HepG2 (cell line): ENCODE measurements around the gene ZBTB46. TPM values are rescaled to one million over a fixed set of nuclear protein-coding genes. Genes with fewer than 3 reads are reported as not detected.

ENCODE experiments used
- CHD2 ChIP-seq: IDR thresholded peaks from 2 replicates; pipeline ENCODE4 v1.6.1; 2011; ENCODE audit warnings: low read depth, low read length, improper control_type of control experiment
- FOSL1 ChIP-seq: sonication (generic); formaldehyde crosslinking; IDR thresholded peaks from 2 replicates; pipeline ENCODE4 v1.9.0; 2021; ENCODE audit warnings: missing genetic modification reagents, borderline replicate concordance
- HES4 ChIP-seq: sonication (generic); formaldehyde crosslinking; IDR thresholded peaks from 2 replicates; pipeline ENCODE4 v1.9.0; 2021; ENCODE audit warnings: mild to moderate bottlenecking, missing genetic modification reagents, borderline replicate concordance
- KLF6 ChIP-seq: IDR thresholded peaks from 2 replicates; pipeline ENCODE4 v1.8.0; 2016; ENCODE audit warnings: missing biosample characterization, missing genetic modification reagents
- MAFK ChIP-seq, 2 experiments: IDR thresholded peaks in 1 of 2; conservative IDR thresholded peaks in 1 of 2; 2 replicates each; pipeline ENCODE4 v1.6.1; 2011; ENCODE audit warnings: improper control_type of control experiment in 2 of 2, low read length in 2 of 2
- MAZ ChIP-seq, 2 experiments: sonication (generic) in 1 of 2; formaldehyde crosslinking in 1 of 2; IDR thresholded peaks; 2 replicates each; pipeline versions ENCODE4 v1.5.0 to v1.6.1; 2012 to 2020; ENCODE audit warnings: low read depth in 2 of 2, mild to moderate bottlenecking in 2 of 2, borderline replicate concordance in 1 of 2, improper control_type of control experiment in 1 of 2, low read length in 1 of 2, missing genetic modification reagents in 1 of 2, moderate library complexity in 1 of 2
- MIER2 ChIP-seq: IDR thresholded peaks from 2 replicates; pipeline ENCODE4 v1.6.1; 2016; ENCODE audit warnings: missing biosample characterization, missing genetic modification reagents
- NFKB2 ChIP-seq: sonication (generic); formaldehyde crosslinking; IDR thresholded peaks from 2 replicates; pipeline ENCODE4 v1.4.0; 2020; ENCODE audit warnings: missing genetic modification reagents, borderline replicate concordance
- PHF8 ChIP-seq: sonication (generic); formaldehyde crosslinking; IDR thresholded peaks from 2 replicates; pipeline ENCODE4 v1.5.0; 2020; ENCODE audit warnings: missing genetic modification reagents
- RBM22 ChIP-seq: fragments of 200-400 bp; formaldehyde crosslinking; optimal IDR thresholded peaks from 2 replicates; pipeline ENCODE3; 2017; ENCODE audit warnings: mild to moderate bottlenecking, low read length, moderate library complexity
- ZFX ChIP-seq: sonication (generic); formaldehyde crosslinking; IDR thresholded peaks from 2 replicates; pipeline ENCODE4 v1.4.0; 2020; ENCODE audit warnings: mild to moderate bottlenecking, low read depth, missing genetic modification reagents, moderate library complexity
- ZNF546 ChIP-seq: sonication (generic); formaldehyde crosslinking; conservative IDR thresholded peaks from 2 replicates; pipeline ENCODE4 v1.8.1; 2023; ENCODE audit warnings: mild to moderate bottlenecking, missing genetic modification reagents
- ZSCAN30 ChIP-seq: sonication (generic); formaldehyde crosslinking; IDR thresholded peaks from 2 replicates; pipeline ENCODE4 v1.5.0; 2020; ENCODE audit warnings: mild to moderate bottlenecking, missing genetic modification reagents
- polyA plus RNA-seq, 8 experiments: library from polyadenylated mRNA; depleted of rRNA in 3 of 8; stranded (reverse) in 7 of 8; unstranded in 1 of 8; fragments of >200 nt; fragmentation: Illumina TruSeq in 4 of 8; extraction: Trizol in 4 of 8; gene quantifications; 2 replicates each; pipeline versions ENCODE4 v1.2.1 to v1.2.3, GENCODE V29; 2011 to 2016; ENCODE audit warnings: low read depth in 4 of 8, missing spikeins in 1 of 8, mixed read lengths in 1 of 8; ENCODE audit not compliant: insufficient read depth in 1 of 8
- total RNA-seq, 5 experiments: library from RNA; depleted of rRNA; stranded (reverse); fragments of >200 nt; fragmentation: Illumina TruSeq; extraction: Trizol; gene quantifications; 2 replicates each; pipeline ENCODE4 v1.2.3, GENCODE V29; 2016; ENCODE audit warnings: low read depth in 1 of 5
- TF ChIP-seq, protein P1 (sequence below): sonication (generic); formaldehyde crosslinking; conservative IDR thresholded peaks from 2 replicates; pipeline ENCODE4 v1.4.0; 2020; ENCODE audit warnings: missing genetic modification reagents
- TF ChIP-seq, protein P2 (sequence below): sonication (generic); formaldehyde crosslinking; IDR thresholded peaks from 2 replicates; pipeline ENCODE4 v1.8.0; 2022; ENCODE audit warnings: mild to moderate bottlenecking, missing genetic modification reagents; ENCODE audit not compliant: insufficient replicate concordance
- TF ChIP-seq, protein P3 (sequence below): sonication (generic); formaldehyde crosslinking; IDR thresholded peaks from 2 replicates; pipeline ENCODE4 v1.9.0; 2021; ENCODE audit warnings: missing genetic modification reagents, borderline replicate concordance
- TF ChIP-seq, protein P4 (sequence below): sonication (generic); formaldehyde crosslinking; IDR thresholded peaks from 2 replicates; pipeline ENCODE4 v1.4.0; 2020; ENCODE audit warnings: missing genetic modification reagents
- TF ChIP-seq, protein P5 (sequence below): sonication (generic); formaldehyde crosslinking; IDR thresholded peaks from 2 replicates; pipeline ENCODE4 v1.4.0; 2020; ENCODE audit warnings: missing genetic modification reagents, borderline replicate concordance

The ZBTB46 gene
- total and polyA plus RNA-seq, 2 of the 13 experiments (the other 11 are each of a cell fraction or from before 2014, with no cell fraction given), result 1.6 to 13.5 TPM

DNA sequence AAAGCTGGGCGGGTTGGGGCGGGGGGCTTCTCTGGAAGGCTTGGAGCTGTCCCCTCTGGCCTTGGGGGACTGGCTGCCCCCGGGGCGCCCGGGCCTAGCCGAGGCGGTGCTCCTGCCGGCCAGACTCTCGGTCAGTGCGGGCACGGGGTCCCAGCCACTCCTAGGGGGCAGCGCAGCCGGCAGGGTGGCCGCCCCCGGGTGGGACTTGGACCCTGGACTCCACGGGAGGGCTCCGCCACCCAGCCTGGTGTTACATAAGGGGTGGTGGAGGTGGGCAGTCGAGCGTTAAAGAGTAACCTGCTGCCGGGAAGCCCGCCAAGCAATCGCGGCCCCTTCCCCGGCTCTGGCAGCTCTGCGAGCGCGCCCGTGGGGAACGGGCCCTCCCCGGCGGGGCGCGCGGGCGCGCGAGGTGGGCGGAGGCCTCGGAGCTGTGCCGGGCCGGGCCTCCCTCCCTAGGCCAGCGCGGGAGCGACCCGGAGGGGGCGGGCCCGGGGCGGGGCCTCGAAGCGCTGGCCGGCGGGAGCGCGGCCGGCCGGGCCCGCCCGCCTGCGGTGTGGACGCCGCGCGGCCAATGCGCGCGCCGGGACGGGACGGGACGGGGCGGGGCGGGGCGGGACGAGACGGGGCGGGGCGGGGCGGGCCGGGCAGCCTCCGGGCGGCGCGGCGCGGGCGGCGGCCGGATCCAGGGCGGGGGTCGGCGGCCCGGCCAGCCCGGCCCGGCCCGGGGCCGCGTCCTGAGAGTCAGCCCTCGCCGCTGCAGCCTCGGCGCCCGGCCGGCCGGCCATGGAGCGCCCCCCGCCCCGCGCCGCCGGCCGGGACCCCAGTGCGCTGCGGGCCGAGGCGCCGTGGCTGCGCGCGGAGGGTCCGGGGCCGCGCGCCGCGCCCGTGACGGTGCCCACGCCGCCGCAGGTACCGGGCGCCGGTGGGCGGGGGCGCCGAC, 91.7 kb downstream of the ZBTB46 start, which contains the start of gene SLC2A4RG (continued):
- TF ChIP-seq, protein P1, sequence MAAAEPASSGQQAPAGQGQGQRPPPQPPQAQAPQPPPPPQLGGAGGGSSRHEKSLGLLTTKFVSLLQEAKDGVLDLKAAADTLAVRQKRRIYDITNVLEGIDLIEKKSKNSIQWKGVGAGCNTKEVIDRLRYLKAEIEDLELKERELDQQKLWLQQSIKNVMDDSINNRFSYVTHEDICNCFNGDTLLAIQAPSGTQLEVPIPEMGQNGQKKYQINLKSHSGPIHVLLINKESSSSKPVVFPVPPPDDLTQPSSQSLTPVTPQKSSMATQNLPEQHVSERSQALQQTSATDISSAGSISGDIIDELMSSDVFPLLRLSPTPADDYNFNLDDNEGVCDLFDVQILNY (CRISPR knock-in tag), result peak; percentile 76
- TF ChIP-seq, protein P2, sequence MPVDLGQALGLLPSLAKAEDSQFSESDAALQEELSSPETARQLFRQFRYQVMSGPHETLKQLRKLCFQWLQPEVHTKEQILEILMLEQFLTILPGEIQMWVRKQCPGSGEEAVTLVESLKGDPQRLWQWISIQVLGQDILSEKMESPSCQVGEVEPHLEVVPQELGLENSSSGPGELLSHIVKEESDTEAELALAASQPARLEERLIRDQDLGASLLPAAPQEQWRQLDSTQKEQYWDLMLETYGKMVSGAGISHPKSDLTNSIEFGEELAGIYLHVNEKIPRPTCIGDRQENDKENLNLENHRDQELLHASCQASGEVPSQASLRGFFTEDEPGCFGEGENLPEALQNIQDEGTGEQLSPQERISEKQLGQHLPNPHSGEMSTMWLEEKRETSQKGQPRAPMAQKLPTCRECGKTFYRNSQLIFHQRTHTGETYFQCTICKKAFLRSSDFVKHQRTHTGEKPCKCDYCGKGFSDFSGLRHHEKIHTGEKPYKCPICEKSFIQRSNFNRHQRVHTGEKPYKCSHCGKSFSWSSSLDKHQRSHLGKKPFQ, result no peak
- TF ChIP-seq FOSL1 (CRISPR knock-in tag) (peak; percentile 45; the same call in 1 of the 2 replicates), RBM22 (peak; percentile 84), HES4 (peak; percentile 83; the same call in 1 of the 2 replicates), ZSCAN30 (CRISPR knock-in tag) (0 out of 2 replicates have a peak, but pooled peaks have one; percentile 39), CHD2 (no peak), ZFX (CRISPR knock-in tag) (peak; percentile 89), MAZ (IDR thresholded peaks at IDR 0.05; ENCODE audit: borderline replicate concordance, low read depth, low read length) (peak; percentile 93), MAZ (CRISPR knock-in tag; IDR thresholded peaks at IDR 0.05; ENCODE audit: low read depth) (peak; percentile 97), MAFK (conservative IDR thresholded peaks at IDR 0.05 in 1 of 2, IDR thresholded peaks at IDR 0.05 in 1 of 2; ENCODE audit: low read length in 2 of 2) (no peak), KLF6 (CRISPR knock-in tag) (peak; percentile 86; the same call in 1 of the 2 replicates), PHF8 (CRISPR knock-in tag) (peak; percentile 88), ZNF546 (CRISPR knock-in tag) (0 out of 2 replicates have a peak, but pooled peaks have one; percentile 28), NFKB2 (CRISPR knock-in tag) (peak; percentile 69), MIER2 (CRISPR knock-in tag) (peak; percentile 29; the same call in 1 of the 2 replicates)
- TF ChIP-seq, protein P3, sequence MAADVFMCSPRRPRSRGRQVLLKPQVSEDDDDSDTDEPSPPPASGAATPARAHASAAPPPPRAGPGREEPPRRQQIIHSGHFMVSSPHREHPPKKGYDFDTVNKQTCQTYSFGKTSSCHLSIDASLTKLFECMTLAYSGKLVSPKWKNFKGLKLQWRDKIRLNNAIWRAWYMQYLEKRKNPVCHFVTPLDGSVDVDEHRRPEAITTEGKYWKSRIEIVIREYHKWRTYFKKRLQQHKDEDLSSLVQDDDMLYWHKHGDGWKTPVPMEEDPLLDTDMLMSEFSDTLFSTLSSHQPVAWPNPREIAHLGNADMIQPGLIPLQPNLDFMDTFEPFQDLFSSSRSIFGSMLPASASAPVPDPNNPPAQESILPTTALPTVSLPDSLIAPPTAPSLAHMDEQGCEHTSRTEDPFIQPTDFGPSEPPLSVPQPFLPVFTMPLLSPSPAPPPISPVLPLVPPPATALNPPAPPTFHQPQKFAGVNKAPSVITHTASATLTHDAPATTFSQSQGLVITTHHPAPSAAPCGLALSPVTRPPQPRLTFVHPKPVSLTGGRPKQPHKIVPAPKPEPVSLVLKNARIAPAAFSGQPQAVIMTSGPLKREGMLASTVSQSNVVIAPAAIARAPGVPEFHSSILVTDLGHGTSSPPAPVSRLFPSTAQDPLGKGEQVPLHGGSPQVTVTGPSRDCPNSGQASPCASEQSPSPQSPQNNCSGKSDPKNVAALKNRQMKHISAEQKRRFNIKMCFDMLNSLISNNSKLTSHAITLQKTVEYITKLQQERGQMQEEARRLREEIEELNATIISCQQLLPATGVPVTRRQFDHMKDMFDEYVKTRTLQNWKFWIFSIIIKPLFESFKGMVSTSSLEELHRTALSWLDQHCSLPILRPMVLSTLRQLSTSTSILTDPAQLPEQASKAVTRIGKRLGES (CRISPR knock-in tag), result peak; percentile 91
- TF ChIP-seq, protein P4, sequence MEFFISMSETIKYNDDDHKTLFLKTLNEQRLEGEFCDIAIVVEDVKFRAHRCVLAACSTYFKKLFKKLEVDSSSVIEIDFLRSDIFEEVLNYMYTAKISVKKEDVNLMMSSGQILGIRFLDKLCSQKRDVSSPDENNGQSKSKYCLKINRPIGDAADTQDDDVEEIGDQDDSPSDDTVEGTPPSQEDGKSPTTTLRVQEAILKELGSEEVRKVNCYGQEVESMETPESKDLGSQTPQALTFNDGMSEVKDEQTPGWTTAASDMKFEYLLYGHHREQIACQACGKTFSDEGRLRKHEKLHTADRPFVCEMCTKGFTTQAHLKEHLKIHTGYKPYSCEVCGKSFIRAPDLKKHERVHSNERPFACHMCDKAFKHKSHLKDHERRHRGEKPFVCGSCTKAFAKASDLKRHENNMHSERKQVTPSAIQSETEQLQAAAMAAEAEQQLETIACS (CRISPR knock-in tag), result peak; percentile 95
- TF ChIP-seq, protein P5, sequence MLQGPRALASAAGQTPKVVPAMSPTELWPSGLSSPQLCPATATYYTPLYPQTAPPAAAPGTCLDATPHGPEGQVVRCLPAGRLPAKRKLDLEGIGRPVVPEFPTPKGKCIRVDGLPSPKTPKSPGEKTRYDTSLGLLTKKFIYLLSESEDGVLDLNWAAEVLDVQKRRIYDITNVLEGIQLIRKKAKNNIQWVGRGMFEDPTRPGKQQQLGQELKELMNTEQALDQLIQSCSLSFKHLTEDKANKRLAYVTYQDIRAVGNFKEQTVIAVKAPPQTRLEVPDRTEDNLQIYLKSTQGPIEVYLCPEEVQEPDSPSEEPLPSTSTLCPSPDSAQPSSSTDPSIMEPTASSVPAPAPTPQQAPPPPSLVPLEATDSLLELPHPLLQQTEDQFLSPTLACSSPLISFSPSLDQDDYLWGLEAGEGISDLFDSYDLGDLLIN (CRISPR knock-in tag), result peak; percentile 95; the same call in 1 of the 2 replicates
